Esophagus squamous epithelium (tissue), 4 donors: ENCODE measurements around the gene AMY1B.
"Not testable (repeated sequence)": the region's sequence is repeated elsewhere in the genome, so short reads cannot be mapped to it uniquely, and the experiment has no call there.

Experiments used
- POLR2A ChIP-seq, 4 donors: fragments of 450-650 bp; IDR thresholded peaks; one replicate each; pipeline ENCODE4 v1.6.1; 2017; ENCODE audit warnings: antibody characterized with exemption in 4 of 4, mild to moderate bottlenecking in 4 of 4, moderate library complexity in 3 of 4
- TF ChIP-seq, protein P1 (sequence below), 6 experiments: fragments of 450-650 bp in 4 of 6; fragments of 200-600 bp in 2 of 6; sonication (generic) in 2 of 6; IDR thresholded peaks; one replicate each; pipeline ENCODE4 v1.5.1; 2016 to 2019; ENCODE audit warnings: antibody characterized with exemption in 6 of 6, mild to moderate bottlenecking in 4 of 6, moderate library complexity in 4 of 6

DNA sequence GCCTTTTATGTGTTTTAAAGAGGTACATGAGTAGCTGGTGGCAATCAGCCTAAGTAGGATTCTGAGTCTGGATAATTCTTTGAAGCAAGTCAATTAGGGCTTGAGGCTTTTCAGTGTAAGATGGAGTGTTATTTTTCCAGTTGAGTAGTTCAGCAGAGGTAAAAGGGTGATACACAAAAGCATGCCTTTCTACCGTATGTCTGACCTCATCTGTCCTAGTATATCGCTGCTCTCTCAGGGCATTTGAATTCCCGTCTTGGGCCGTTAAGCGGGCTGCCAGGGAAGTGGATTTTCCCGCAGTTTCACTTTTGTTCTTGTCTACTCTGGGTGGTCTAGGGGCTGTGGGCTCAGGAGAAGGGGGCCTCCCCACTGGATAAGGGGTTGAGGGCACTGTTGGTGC lies 41.9 kb downstream of the AMY1B start:
- TF ChIP-seq POLR2A (IDR thresholded peaks at IDR 0.05): not testable (repeated sequence)
- TF ChIP-seq, protein P1, sequence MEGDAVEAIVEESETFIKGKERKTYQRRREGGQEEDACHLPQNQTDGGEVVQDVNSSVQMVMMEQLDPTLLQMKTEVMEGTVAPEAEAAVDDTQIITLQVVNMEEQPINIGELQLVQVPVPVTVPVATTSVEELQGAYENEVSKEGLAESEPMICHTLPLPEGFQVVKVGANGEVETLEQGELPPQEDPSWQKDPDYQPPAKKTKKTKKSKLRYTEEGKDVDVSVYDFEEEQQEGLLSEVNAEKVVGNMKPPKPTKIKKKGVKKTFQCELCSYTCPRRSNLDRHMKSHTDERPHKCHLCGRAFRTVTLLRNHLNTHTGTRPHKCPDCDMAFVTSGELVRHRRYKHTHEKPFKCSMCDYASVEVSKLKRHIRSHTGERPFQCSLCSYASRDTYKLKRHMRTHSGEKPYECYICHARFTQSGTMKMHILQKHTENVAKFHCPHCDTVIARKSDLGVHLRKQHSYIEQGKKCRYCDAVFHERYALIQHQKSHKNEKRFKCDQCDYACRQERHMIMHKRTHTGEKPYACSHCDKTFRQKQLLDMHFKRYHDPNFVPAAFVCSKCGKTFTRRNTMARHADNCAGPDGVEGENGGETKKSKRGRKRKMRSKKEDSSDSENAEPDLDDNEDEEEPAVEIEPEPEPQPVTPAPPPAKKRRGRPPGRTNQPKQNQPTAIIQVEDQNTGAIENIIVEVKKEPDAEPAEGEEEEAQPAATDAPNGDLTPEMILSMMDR (IDR thresholded peaks at IDR 0.05): not testable (repeated sequence)
